Liver (tissue), 3 donors: Measurements from ENCODE around the gene TMEM43.
A peak's percentile ranks its signal among the peaks of the same experiment; 100 is the strongest.

ENCODE experiments used
- GABPA ChIP-seq, 2 donors: IDR thresholded peaks in 1 of 2; conservative IDR thresholded peaks in 1 of 2; 2 replicates each; pipeline ENCODE4 v1.6.1; 2016; ENCODE audit warnings: antibody characterized with exemption in 2 of 2, mild to moderate bottlenecking in 1 of 2, moderate library complexity in 1 of 2
- HNF4A ChIP-seq, 2 donors: conservative IDR thresholded peaks; 2 replicates each; pipeline ENCODE4 v1.6.1; 2016; ENCODE audit warnings: antibody characterized with exemption in 2 of 2, mild to moderate bottlenecking in 2 of 2
- RAD21 ChIP-seq, 2 donors: IDR thresholded peaks; 2 replicates each; pipeline ENCODE4 v1.6.1; 2016; ENCODE audit warnings: antibody characterized with exemption in 2 of 2, mild to moderate bottlenecking in 2 of 2
- TAF1 ChIP-seq: conservative IDR thresholded peaks from 2 replicates; pipeline ENCODE4 v1.6.1; 2016; ENCODE audit warnings: antibody characterized with exemption, mild to moderate bottlenecking
- YY1 ChIP-seq: IDR thresholded peaks from 2 replicates; pipeline ENCODE4 v1.6.1; 2016; ENCODE audit warnings: antibody characterized with exemption, mild to moderate bottlenecking
- TF ChIP-seq, protein P1 (sequence below): fragments of 150-350 bp; IDR thresholded peaks from 2 replicates; pipeline ENCODE4 v1.5.1; 2017; ENCODE audit warnings: improper control_type of control experiment, low read depth, low read length; ENCODE audit not compliant: missing input control
- TF ChIP-seq, protein P2 (sequence below): IDR thresholded peaks from 2 replicates; pipeline ENCODE4 v1.6.1; 2016; ENCODE audit warnings: antibody characterized with exemption, mild to moderate bottlenecking
- TF ChIP-seq, protein P3 (sequence below): IDR thresholded peaks from 2 replicates; pipeline ENCODE4 v1.6.1; 2016; ENCODE audit warnings: antibody characterized with exemption
- donor health status: healthy.
- donor health status: healthy.

DNA sequence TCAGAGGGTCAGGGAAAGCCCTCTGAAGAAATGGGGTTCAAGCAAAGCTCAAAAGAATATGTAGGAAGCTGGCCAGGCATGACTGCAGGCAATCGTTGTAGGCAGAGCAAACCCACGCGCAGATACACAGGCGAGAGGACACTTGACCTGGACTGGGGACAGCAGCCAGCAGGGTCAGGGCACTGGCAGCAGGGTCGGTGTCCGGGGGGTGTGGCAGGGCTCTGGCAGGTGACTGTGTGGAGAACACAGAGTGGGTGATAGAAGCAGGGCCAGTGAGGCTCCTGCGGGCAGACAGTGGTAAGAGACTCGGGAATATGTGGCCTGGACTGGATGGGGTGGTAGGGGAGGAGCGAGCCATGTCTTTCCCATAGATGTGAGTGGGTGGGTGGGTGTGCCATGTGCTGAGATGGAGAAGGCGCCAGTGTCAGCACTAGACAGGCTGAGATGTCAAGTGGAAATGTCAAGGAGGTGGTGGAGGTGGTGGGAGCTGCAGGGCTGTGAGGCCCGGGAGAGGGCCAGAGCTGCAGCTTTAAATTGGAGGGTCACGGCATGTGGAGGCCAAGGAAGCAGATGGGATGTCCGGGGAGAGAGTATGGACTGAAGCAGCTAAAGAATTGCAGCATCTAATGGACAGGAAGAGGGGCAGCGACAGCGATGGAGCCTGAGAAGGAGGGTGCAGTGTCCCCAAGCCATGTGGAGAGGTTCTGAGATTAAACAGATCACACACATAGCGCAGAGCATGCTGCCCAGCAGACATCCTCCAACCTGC lies 13.4 kb downstream of the TMEM43 start:
- TF ChIP-seq, protein P1, sequence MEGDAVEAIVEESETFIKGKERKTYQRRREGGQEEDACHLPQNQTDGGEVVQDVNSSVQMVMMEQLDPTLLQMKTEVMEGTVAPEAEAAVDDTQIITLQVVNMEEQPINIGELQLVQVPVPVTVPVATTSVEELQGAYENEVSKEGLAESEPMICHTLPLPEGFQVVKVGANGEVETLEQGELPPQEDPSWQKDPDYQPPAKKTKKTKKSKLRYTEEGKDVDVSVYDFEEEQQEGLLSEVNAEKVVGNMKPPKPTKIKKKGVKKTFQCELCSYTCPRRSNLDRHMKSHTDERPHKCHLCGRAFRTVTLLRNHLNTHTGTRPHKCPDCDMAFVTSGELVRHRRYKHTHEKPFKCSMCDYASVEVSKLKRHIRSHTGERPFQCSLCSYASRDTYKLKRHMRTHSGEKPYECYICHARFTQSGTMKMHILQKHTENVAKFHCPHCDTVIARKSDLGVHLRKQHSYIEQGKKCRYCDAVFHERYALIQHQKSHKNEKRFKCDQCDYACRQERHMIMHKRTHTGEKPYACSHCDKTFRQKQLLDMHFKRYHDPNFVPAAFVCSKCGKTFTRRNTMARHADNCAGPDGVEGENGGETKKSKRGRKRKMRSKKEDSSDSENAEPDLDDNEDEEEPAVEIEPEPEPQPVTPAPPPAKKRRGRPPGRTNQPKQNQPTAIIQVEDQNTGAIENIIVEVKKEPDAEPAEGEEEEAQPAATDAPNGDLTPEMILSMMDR = no peak
- TF ChIP-seq, protein P2, sequence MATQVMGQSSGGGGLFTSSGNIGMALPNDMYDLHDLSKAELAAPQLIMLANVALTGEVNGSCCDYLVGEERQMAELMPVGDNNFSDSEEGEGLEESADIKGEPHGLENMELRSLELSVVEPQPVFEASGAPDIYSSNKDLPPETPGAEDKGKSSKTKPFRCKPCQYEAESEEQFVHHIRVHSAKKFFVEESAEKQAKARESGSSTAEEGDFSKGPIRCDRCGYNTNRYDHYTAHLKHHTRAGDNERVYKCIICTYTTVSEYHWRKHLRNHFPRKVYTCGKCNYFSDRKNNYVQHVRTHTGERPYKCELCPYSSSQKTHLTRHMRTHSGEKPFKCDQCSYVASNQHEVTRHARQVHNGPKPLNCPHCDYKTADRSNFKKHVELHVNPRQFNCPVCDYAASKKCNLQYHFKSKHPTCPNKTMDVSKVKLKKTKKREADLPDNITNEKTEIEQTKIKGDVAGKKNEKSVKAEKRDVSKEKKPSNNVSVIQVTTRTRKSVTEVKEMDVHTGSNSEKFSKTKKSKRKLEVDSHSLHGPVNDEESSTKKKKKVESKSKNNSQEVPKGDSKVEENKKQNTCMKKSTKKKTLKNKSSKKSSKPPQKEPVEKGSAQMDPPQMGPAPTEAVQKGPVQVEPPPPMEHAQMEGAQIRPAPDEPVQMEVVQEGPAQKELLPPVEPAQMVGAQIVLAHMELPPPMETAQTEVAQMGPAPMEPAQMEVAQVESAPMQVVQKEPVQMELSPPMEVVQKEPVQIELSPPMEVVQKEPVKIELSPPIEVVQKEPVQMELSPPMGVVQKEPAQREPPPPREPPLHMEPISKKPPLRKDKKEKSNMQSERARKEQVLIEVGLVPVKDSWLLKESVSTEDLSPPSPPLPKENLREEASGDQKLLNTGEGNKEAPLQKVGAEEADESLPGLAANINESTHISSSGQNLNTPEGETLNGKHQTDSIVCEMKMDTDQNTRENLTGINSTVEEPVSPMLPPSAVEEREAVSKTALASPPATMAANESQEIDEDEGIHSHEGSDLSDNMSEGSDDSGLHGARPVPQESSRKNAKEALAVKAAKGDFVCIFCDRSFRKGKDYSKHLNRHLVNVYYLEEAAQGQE = peak; percentile 53
- TF ChIP-seq, protein P3, sequence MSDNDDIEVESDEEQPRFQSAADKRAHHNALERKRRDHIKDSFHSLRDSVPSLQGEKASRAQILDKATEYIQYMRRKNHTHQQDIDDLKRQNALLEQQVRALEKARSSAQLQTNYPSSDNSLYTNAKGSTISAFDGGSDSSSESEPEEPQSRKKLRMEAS = peak; percentile 62
- TF ChIP-seq YY1 (peak; percentile 19), RAD21 (IDR thresholded peaks at IDR 0.05) (no peak), TAF1 (no peak), HNF4A (conservative IDR thresholded peaks at IDR 0.05) (peak; percentile 88 to 94), GABPA (IDR thresholded peaks at IDR 0.05 in 1 of 2, conservative IDR thresholded peaks at IDR 0.05 in 1 of 2) (no peak)
